NCI-H345 (cell line): ENCODE data around the gene LVRN.

ENCODE experiments used
- DNase-seq: peaks from one replicate; lab custom pipeline; 2025; lab: John Stamatoyannopoulos, UW

Gene LVRN

GRCh38 chr5:115956957-115957356 is 5.3 kb upstream of the LVRN start:
- DNase-seq, result no peak

GRCh38 chr5:115961381-115962238 is 665 bp upstream of the LVRN start:
- DNase-seq, result no peak

- DNase-seq, result no peak
These were observed 509 bp downstream of the LVRN start for GRCh38 chr5:115962565-115963402.

- no peak for DNase-seq
These were observed 1.3 kb downstream of the LVRN start for GRCh38 chr5:115963566-115963965.

GRCh38 chr5:115968770-115969169 is 6.5 kb downstream of the LVRN start:
- no peak for DNase-seq

GRCh38 chr5:115977096-115977495 is 14.8 kb downstream of the LVRN start:
- no peak for DNase-seq

- DNase-seq, result no peak
These were observed 15.7 kb downstream of the LVRN start for GRCh38 chr5:115977988-115978387.

GRCh38 chr5:115978779-115979178 is 16.5 kb downstream of the LVRN start:
- no peak for DNase-seq

- no peak for DNase-seq
These were observed 17.1 kb downstream of the LVRN start for GRCh38 chr5:115979201-115980041.

GRCh38 chr5:115983519-115983918 is 21.2 kb downstream of the LVRN start:
- DNase-seq, result no peak

- DNase-seq, result no peak
These were observed 23.8 kb downstream of the LVRN start for GRCh38 chr5:115985802-115986757.

- no peak for DNase-seq
These were observed 25.7 kb downstream of the LVRN start for GRCh38 chr5:115988002-115988401.

GRCh38 chr5:115992848-115993350 is 30.6 kb downstream of the LVRN start:
- no peak for DNase-seq

- no peak for DNase-seq
These were observed 33.1 kb downstream of the LVRN start for GRCh38 chr5:115995351-115995750.

- DNase-seq, result no peak
These were observed 40.0 kb downstream of the LVRN start for GRCh38 chr5:116002116-116002906.

- DNase-seq, result no peak
These were observed 42.0 kb downstream of the LVRN start for GRCh38 chr5:116004248-116004647.

GRCh38 chr5:116009806-116010205 is 47.5 kb downstream of the LVRN start:
- no peak for DNase-seq

- no peak for DNase-seq
These were observed 48.8 kb downstream of the LVRN start for GRCh38 chr5:116011046-116011445.

- no peak for DNase-seq
These were observed 51.0 kb downstream of the LVRN start for GRCh38 chr5:116013207-116013785.

- no peak for DNase-seq
These were observed 51.7 kb downstream of the LVRN start for GRCh38 chr5:116013936-116014335.
